Colonic mucosa (tissue), 2 donors: ENCODE measurements around the gene BFSP1. TPM values are rescaled to one million over a fixed set of nuclear protein-coding genes. Genes with fewer than 3 reads are reported as not detected.

Source experiments
- total RNA-seq, 2 donors: library from RNA; stranded (reverse); fragmentation: NEBNext Ultra II Directional in 1 of 2; extraction: Animal tissue kit (Norgen Biotek cat#: 25700) in 1 of 2; gene quantifications; one replicate each; pipeline ENCODE4 v1.2.1, GENCODE V29; 2021
- donor health status: DM: no; HTN: no; CAD: no.
- donor health status: DM: no; HTN: no; CAD: no.

The BFSP1 gene
- total RNA-seq, 2 donors from 2014 or later: 0.50 to 0.59 TPM

Other genes starting within 250 kb of the BFSP1 start
- 100 to 1,000 TPM; 247 to 437 TPM for gene DSTN, start 38.7 kb upstream of the BFSP1 start, total RNA-seq
- gene RRBP1, start 150.9 kb upstream of the BFSP1 start, total RNA-seq: 100 to 1,000 TPM; 402 to 509 TPM
- not detected for gene BANF2, start 168.6 kb upstream of the BFSP1 start, total RNA-seq